ENCODE results near the gene MRPL49.

DNA sequence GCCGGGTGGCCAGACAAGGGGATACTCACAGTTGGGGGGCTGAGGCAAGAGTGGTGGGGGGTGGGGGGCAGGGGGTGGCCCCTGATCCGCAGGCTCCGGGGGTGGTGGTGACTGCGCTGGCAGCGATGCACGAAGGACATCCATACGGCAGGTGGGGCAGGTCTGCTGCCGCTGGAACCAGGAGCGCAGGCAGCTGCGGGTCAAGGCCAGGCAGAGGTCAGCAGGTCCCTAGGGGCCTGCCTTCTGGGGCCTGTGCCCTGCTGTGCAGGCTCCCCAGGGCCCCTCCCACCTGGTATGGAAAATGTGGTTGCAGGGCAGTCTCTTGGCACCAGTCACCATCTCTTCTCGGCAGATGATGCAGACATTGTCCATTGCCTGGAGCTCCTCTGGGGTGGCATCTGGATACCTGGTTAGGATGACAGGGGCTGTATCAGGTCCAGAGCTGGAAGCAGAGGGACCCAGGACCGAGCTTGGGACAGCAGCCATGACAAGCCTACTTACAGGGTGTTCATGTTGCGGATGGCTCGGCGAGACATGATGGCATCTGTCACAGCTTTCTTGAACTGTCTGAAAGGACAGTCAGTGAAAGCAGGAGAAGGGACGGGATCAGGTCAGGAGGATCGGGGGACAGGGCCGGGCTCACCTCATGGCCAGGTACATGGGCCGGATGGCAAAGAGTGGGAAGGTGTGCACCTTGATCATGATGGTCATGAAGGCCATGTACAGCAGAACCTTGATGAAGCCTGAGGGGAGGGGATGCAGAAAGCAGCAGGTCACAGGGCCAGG is 8.7 kb downstream of the MRPL49 start:
- TF ChIP-seq, protein P1, sequence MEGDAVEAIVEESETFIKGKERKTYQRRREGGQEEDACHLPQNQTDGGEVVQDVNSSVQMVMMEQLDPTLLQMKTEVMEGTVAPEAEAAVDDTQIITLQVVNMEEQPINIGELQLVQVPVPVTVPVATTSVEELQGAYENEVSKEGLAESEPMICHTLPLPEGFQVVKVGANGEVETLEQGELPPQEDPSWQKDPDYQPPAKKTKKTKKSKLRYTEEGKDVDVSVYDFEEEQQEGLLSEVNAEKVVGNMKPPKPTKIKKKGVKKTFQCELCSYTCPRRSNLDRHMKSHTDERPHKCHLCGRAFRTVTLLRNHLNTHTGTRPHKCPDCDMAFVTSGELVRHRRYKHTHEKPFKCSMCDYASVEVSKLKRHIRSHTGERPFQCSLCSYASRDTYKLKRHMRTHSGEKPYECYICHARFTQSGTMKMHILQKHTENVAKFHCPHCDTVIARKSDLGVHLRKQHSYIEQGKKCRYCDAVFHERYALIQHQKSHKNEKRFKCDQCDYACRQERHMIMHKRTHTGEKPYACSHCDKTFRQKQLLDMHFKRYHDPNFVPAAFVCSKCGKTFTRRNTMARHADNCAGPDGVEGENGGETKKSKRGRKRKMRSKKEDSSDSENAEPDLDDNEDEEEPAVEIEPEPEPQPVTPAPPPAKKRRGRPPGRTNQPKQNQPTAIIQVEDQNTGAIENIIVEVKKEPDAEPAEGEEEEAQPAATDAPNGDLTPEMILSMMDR (IDR thresholded peaks at IDR 0.05): no peak
- no peak for TF ChIP-seq POLR2A (IDR thresholded peaks at IDR 0.05)
- TF ChIP-seq EP300 (IDR thresholded peaks at IDR 0.05): no peak

Measured in ovary (tissue), 3 donors.